ENCODE data around the gene ST8SIA1. TPM values are rescaled to one million over a fixed set of nuclear protein-coding genes. Genes with fewer than 3 reads are reported as not detected.
A peak's percentile ranks its signal among the peaks of the same experiment; 100 is the strongest.

The ST8SIA1 gene
- total and polyA plus RNA-seq, 2 experiments from 2014 or later = 5.3 to 10.1 TPM

- no peak overlapping the region for H3K4me3 ChIP-seq
- no peaks in the 10 kb centered on the region for H3K36me3 ChIP-seq
- H3K27ac ChIP-seq = peak overlapping the region; percentile 9
- no peak for TF ChIP-seq CTCF (IDR thresholded peaks at IDR 0.05; ENCODE audit: low read depth, low read length)
- H3K9me3 ChIP-seq (ENCODE audit: low read depth) = no peaks in the 10 kb centered on the region
- H3K4me1 ChIP-seq (ENCODE audit: low read depth) = no peaks in the 10 kb centered on the region
- no peaks in the 10 kb centered on the region for H3K27me3 ChIP-seq
- DNase-seq (ENCODE audit: low read depth in 1 of 2, low spot score in 1 of 2) = no peak
These were observed 138.3 kb downstream of the ST8SIA1 start for GRCh38 chr12:22196236-22196635.

GRCh38 chr12:22190969-22191368 is 143.5 kb downstream of the ST8SIA1 start:
- Histone ChIP-seq H3K4me1 (ENCODE audit: low read depth) (peaks cover 5% of the 10 kb centered on the region), H3K4me3 (no peak overlapping the region), H3K36me3 (no peaks in the 10 kb centered on the region), H3K27me3 (no peaks in the 10 kb centered on the region), H3K9me3 (ENCODE audit: low read depth) (no peaks in the 10 kb centered on the region), H3K27ac (no peak overlapping the region)
- DNase-seq (ENCODE audit: low read depth in 1 of 2, low spot score in 1 of 2) = peak in 1 of 2 donors; percentile 28
- no peak for TF ChIP-seq CTCF (IDR thresholded peaks at IDR 0.05; ENCODE audit: low read depth, low read length)

- no peak overlapping the region for H3K4me3 ChIP-seq
- peaks cover 5% of the 10 kb centered on the region for H3K4me1 ChIP-seq (ENCODE audit: low read depth)
- no peaks in the 10 kb centered on the region for H3K9me3 ChIP-seq (ENCODE audit: low read depth)
- no peak for TF ChIP-seq CTCF (IDR thresholded peaks at IDR 0.05; ENCODE audit: low read depth, low read length)
- H3K27ac ChIP-seq = no peak overlapping the region
- no peaks in the 10 kb centered on the region for H3K27me3 ChIP-seq
- no peak for DNase-seq (ENCODE audit: low read depth in 1 of 2, low spot score in 1 of 2)
- H3K36me3 ChIP-seq = no peaks in the 10 kb centered on the region
These were observed 146.1 kb downstream of the ST8SIA1 start for GRCh38 chr12:22188431-22188830.

- peak overlapping the region; percentile 65 for H3K27ac ChIP-seq
- H3K4me1 ChIP-seq (ENCODE audit: low read depth) = peaks cover 10% of the 10 kb centered on the region
- H3K27me3 ChIP-seq = no peaks in the 10 kb centered on the region
- DNase-seq (ENCODE audit: low read depth in 1 of 2, low spot score in 1 of 2) = peak in 1 of 2 donors; percentile 28
- H3K36me3 ChIP-seq = no peaks in the 10 kb centered on the region
- no peaks in the 10 kb centered on the region for H3K9me3 ChIP-seq (ENCODE audit: low read depth)
- no peak for TF ChIP-seq CTCF (IDR thresholded peaks at IDR 0.05; ENCODE audit: low read depth, low read length)
- H3K4me3 ChIP-seq = no peak overlapping the region
These were observed 153.8 kb downstream of the ST8SIA1 start for GRCh38 chr12:22180705-22181104.

GRCh38 chr12:22173177-22173576 is 161.3 kb downstream of the ST8SIA1 start:
- no peak overlapping the region for H3K27ac ChIP-seq
- TF ChIP-seq CTCF (IDR thresholded peaks at IDR 0.05; ENCODE audit: low read depth, low read length) = no peak
- no peaks in the 10 kb centered on the region for H3K27me3 ChIP-seq
- H3K4me1 ChIP-seq (ENCODE audit: low read depth) = no peaks in the 10 kb centered on the region
- H3K9me3 ChIP-seq (ENCODE audit: low read depth) = no peaks in the 10 kb centered on the region
- no peaks in the 10 kb centered on the region for H3K36me3 ChIP-seq
- no peak for DNase-seq (ENCODE audit: low read depth in 1 of 2, low spot score in 1 of 2)
- no peak overlapping the region for H3K4me3 ChIP-seq

GRCh38 chr12:22172501-22172900 is 162.0 kb downstream of the ST8SIA1 start:
- no peak for DNase-seq (ENCODE audit: low read depth in 1 of 2, low spot score in 1 of 2)
- no peaks in the 10 kb centered on the region for H3K27me3 ChIP-seq
- H3K36me3 ChIP-seq = no peaks in the 10 kb centered on the region
- TF ChIP-seq CTCF (IDR thresholded peaks at IDR 0.05; ENCODE audit: low read depth, low read length) = no peak
- H3K9me3 ChIP-seq (ENCODE audit: low read depth) = no peaks in the 10 kb centered on the region
- no peak overlapping the region for H3K27ac ChIP-seq
- H3K4me1 ChIP-seq (ENCODE audit: low read depth) = no peaks in the 10 kb centered on the region
- H3K4me3 ChIP-seq = no peak overlapping the region
